HepG2 (cell line): ENCODE measurements around the gene MEMO1. TPM values are rescaled to one million over a fixed set of nuclear protein-coding genes. Genes with fewer than 3 reads are reported as not detected.

ENCODE experiments used
- ATAC-seq: fragments of 200-7000 bp; cut with Tn5 transposase; 3 replicates; pipeline ENCODE4 v1.9.1; 2020; ENCODE audit warnings: mild to moderate bottlenecking, moderate library complexity
- BruUV-seq: library from RNA; stranded (reverse); fragments of 400-500 nt; replicated peaks from 2 replicates; lab custom pipeline; 2021; lab: Mats Ljungman, UMichigan
- CTCF ChIA-PET: fragments of 300-600 bp; formaldehyde crosslinking; extraction: SDS; loops from one replicate; lab custom pipeline; 2021; ENCODE audit warnings: low total read pairs, inconsistent platforms, low intra/inter-chr PET ratio; lab: Yijun Ruan, JAX
- POLR2A ChIA-PET: fragments of 350-600 bp; sonication (Branson Sonifier 250); formaldehyde crosslinking; loops from one replicate; lab custom pipeline; 2020; ENCODE audit warnings: antibody characterized with exemption, inconsistent platforms; lab: Yijun Ruan, JAX
- DNase-seq: peaks from one replicate; pipeline ENCODE4 v3.0.0-alpha.2; 2015; ENCODE audit warnings: low spot score
- FAIRE-seq: peaks from 3 replicates; lab custom pipeline; 2011; peaks lifted over from hg19 to GRCh38; lab: Jason Lieb, UNC
- H2AFZ ChIP-seq: one replicate; pipeline ENCODE4 v1.6.1; 2011; ENCODE audit warnings: low read length, inconsistent platforms
- H3K27ac ChIP-seq: fragments of 300-600 bp; 3 replicates; pipeline ENCODE4 v1.8.0; 2011; ENCODE audit warnings: mixed run types, mild to moderate bottlenecking, mixed read lengths, low read length, inconsistent platforms; ENCODE audit not compliant: insufficient read depth; ENCODE audit errors: extremely low read length
- H3K27me3 ChIP-seq, 2 experiments: fragments of 200-600 bp in 1 of 2; 2 replicates in 1 of 2; 3 replicates in 1 of 2; pipeline versions ENCODE4 v1.6.0 to v1.8.0; 2011; ENCODE audit warnings: low read length in 2 of 2, mild to moderate bottlenecking in 2 of 2, moderate library complexity in 2 of 2, inconsistent platforms in 1 of 2; ENCODE audit not compliant: insufficient read depth in 2 of 2, control insufficient read depth in 1 of 2
- H3K36me3 ChIP-seq, 2 experiments: fragments of 200-600 bp in 1 of 2; replicated peaks in 1 of 2; 2 replicates in 1 of 2; 3 replicates in 1 of 2; pipeline versions ENCODE4 v1.5.1 to v1.8.0; 2011; ENCODE audit warnings: low read length in 2 of 2, inconsistent platforms in 1 of 2; ENCODE audit not compliant: insufficient read depth in 2 of 2, control insufficient read depth in 1 of 2
- H3K4me1 ChIP-seq: 2 replicates; pipeline ENCODE4 v1.5.1; 2012; ENCODE audit warnings: low read length, inconsistent platforms; ENCODE audit not compliant: insufficient read depth
- H3K4me2 ChIP-seq: 2 replicates; pipeline ENCODE4 v1.6.0; 2011; ENCODE audit warnings: low read depth, low read length, inconsistent platforms
- H3K4me3 ChIP-seq, 3 experiments: fragments of 200-600 bp in 1 of 3; sonication (generic), shearing (Covaris generic) in 1 of 3; replicated peaks in 1 of 3; 2 replicates each; pipeline ENCODE4 v1.5.1; 2011 to 2016; ENCODE audit warnings: low read length in 3 of 3, inconsistent platforms in 2 of 3, low read depth in 2 of 3, mild to moderate bottlenecking in 2 of 3, control low read depth in 1 of 3, mixed read lengths in 1 of 3; ENCODE audit not compliant: insufficient read depth in 1 of 3
- H3K79me2 ChIP-seq: one replicate; pipeline ENCODE4 v1.6.1; 2011; ENCODE audit warnings: low read length, inconsistent platforms; ENCODE audit not compliant: insufficient read depth
- H3K9ac ChIP-seq: 2 replicates; pipeline ENCODE4 v1.6.0; 2011; ENCODE audit warnings: mild to moderate bottlenecking, low read depth, low read length, inconsistent platforms; ENCODE audit not compliant: insufficient read depth
- H3K9me3 ChIP-seq: 2 replicates; pipeline ENCODE4 v1.5.1; 2012; ENCODE audit warnings: mild to moderate bottlenecking, low read length
- H4K20me1 ChIP-seq: 2 replicates; pipeline ENCODE4 v1.6.0; 2011; ENCODE audit warnings: inconsistent platforms, mild to moderate bottlenecking, low read length, moderate library complexity; ENCODE audit not compliant: insufficient read depth
- CBFB ChIP-seq: sonication (generic); formaldehyde crosslinking; IDR thresholded peaks from 2 replicates; pipeline ENCODE4 v1.4.0; 2020; ENCODE audit warnings: missing genetic modification reagents
- IKZF4 ChIP-seq: sonication (generic); formaldehyde crosslinking; IDR thresholded peaks from 2 replicates; pipeline ENCODE4 v1.5.1; 2020; ENCODE audit warnings: borderline replicate concordance, mild to moderate bottlenecking, low read depth, missing genetic modification reagents; ENCODE audit errors: not compliant biosample characterization
- MTF1 ChIP-seq: sonication (generic); formaldehyde crosslinking; IDR thresholded peaks from 2 replicates; pipeline ENCODE4 v1.5.0; 2020; ENCODE audit warnings: missing genetic modification reagents
- SMYD3 ChIP-seq: sonication (generic); formaldehyde crosslinking; IDR thresholded peaks from 2 replicates; pipeline ENCODE4 v1.8.1; 2023; ENCODE audit warnings: mild to moderate bottlenecking, missing genetic modification reagents
- ZFY ChIP-seq: sonication (generic); formaldehyde crosslinking; IDR thresholded peaks from 2 replicates; pipeline ENCODE4 v1.4.0; 2020; ENCODE audit warnings: missing genetic modification reagents
- ZNF143 ChIP-seq: sonication (generic); formaldehyde crosslinking; IDR thresholded peaks from 2 replicates; pipeline ENCODE4 v1.4.0; 2020; ENCODE audit warnings: missing genetic modification reagents
- ZNF180 ChIP-seq: sonication (generic); formaldehyde crosslinking; IDR thresholded peaks from 2 replicates; pipeline ENCODE4 v1.4.0; 2020; ENCODE audit warnings: low read depth, missing genetic modification reagents, borderline replicate concordance
- ZNF251 ChIP-seq: sonication (generic); formaldehyde crosslinking; IDR thresholded peaks from 2 replicates; pipeline ENCODE4 v1.9.0; 2021; ENCODE audit warnings: mild to moderate bottlenecking, missing genetic modification reagents
- ZNF558 ChIP-seq: sonication (generic); formaldehyde crosslinking; IDR thresholded peaks from 2 replicates; pipeline ENCODE4 v1.9.0; 2022; ENCODE audit warnings: mild to moderate bottlenecking, missing genetic modification reagents, borderline replicate concordance
- WGBS: methylation state at CpG from one replicate; pipeline ENCODE4 v1.1.6; 2017; ENCODE audit warnings: low lambda C conversion rate; 5-methylcytosine and 5-hydroxymethylcytosine counted together
- in situ Hi-C: cut with HindIII; loops from 2 replicates; pipeline ENCODE4 v1.10.0; 2017; ENCODE audit warnings: low pct_unique_long_range_greater_than_20kb; ENCODE audit not compliant: extremely low pct_ligation_motif_present
- intact Hi-C: fragments of 100-400 bp; cut with micrococcal nuclease; formaldehyde crosslinking; loops from one replicate; pipeline ENCODE4 v1.10.0; 2022; ENCODE audit not compliant: unreplicated experiment
- polyA plus RNA-seq, 8 experiments: library from polyadenylated mRNA; depleted of rRNA in 3 of 8; stranded (reverse) in 7 of 8; unstranded in 1 of 8; fragments of >200 nt; fragmentation: Illumina TruSeq in 4 of 8; extraction: Trizol in 4 of 8; gene quantifications; 2 replicates each; pipeline versions ENCODE4 v1.2.1 to v1.2.3, GENCODE V29; 2011 to 2016; ENCODE audit warnings: low read depth in 4 of 8, missing spikeins in 1 of 8, mixed read lengths in 1 of 8; ENCODE audit not compliant: insufficient read depth in 1 of 8
- total RNA-seq, 5 experiments: library from RNA; depleted of rRNA; stranded (reverse); fragments of >200 nt; fragmentation: Illumina TruSeq; extraction: Trizol; gene quantifications; 2 replicates each; pipeline ENCODE4 v1.2.3, GENCODE V29; 2016; ENCODE audit warnings: low read depth in 1 of 5
- TF ChIP-seq, protein P1 (sequence below): sonication (generic); formaldehyde crosslinking; IDR thresholded peaks from 2 replicates; pipeline ENCODE4 v1.4.0; 2020; ENCODE audit warnings: mild to moderate bottlenecking, missing genetic modification reagents
- TF ChIP-seq, protein P2 (sequence below): sonication (generic); formaldehyde crosslinking; IDR thresholded peaks from 2 replicates; pipeline ENCODE4 v1.5.0; 2020; ENCODE audit warnings: mild to moderate bottlenecking, low read depth, missing genetic modification reagents, borderline replicate concordance
- TF ChIP-seq, protein P3 (sequence below): IDR thresholded peaks from 2 replicates; pipeline ENCODE4 v1.6.1; 2016; ENCODE audit warnings: missing biosample characterization, missing genetic modification reagents, low read depth

Gene MEMO1
- total and polyA plus RNA-seq, 2 of the 13 experiments (the other 11 are each of a cell fraction or from before 2014, with no cell fraction given), result 69.8 to 81.6 TPM

DNA sequence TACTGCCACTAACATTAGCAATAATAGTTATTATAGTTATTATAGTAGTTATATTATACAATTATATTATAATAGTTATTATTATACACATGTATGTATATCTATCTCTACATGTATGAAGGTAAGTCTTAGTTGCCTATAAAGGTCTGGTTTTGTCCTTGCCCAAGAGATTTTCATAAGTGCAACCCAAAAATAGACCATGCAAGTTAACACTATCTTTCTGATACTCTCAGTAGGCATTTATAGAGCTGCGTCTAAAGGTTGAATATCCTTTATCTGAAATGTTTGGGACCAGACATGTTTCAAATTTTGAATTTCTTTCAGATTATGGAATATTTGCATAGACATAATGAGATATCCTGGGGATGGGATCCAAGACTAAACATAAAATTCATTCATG, 175.4 kb downstream of the MEMO1 start (continued):
- TF ChIP-seq, protein P1, sequence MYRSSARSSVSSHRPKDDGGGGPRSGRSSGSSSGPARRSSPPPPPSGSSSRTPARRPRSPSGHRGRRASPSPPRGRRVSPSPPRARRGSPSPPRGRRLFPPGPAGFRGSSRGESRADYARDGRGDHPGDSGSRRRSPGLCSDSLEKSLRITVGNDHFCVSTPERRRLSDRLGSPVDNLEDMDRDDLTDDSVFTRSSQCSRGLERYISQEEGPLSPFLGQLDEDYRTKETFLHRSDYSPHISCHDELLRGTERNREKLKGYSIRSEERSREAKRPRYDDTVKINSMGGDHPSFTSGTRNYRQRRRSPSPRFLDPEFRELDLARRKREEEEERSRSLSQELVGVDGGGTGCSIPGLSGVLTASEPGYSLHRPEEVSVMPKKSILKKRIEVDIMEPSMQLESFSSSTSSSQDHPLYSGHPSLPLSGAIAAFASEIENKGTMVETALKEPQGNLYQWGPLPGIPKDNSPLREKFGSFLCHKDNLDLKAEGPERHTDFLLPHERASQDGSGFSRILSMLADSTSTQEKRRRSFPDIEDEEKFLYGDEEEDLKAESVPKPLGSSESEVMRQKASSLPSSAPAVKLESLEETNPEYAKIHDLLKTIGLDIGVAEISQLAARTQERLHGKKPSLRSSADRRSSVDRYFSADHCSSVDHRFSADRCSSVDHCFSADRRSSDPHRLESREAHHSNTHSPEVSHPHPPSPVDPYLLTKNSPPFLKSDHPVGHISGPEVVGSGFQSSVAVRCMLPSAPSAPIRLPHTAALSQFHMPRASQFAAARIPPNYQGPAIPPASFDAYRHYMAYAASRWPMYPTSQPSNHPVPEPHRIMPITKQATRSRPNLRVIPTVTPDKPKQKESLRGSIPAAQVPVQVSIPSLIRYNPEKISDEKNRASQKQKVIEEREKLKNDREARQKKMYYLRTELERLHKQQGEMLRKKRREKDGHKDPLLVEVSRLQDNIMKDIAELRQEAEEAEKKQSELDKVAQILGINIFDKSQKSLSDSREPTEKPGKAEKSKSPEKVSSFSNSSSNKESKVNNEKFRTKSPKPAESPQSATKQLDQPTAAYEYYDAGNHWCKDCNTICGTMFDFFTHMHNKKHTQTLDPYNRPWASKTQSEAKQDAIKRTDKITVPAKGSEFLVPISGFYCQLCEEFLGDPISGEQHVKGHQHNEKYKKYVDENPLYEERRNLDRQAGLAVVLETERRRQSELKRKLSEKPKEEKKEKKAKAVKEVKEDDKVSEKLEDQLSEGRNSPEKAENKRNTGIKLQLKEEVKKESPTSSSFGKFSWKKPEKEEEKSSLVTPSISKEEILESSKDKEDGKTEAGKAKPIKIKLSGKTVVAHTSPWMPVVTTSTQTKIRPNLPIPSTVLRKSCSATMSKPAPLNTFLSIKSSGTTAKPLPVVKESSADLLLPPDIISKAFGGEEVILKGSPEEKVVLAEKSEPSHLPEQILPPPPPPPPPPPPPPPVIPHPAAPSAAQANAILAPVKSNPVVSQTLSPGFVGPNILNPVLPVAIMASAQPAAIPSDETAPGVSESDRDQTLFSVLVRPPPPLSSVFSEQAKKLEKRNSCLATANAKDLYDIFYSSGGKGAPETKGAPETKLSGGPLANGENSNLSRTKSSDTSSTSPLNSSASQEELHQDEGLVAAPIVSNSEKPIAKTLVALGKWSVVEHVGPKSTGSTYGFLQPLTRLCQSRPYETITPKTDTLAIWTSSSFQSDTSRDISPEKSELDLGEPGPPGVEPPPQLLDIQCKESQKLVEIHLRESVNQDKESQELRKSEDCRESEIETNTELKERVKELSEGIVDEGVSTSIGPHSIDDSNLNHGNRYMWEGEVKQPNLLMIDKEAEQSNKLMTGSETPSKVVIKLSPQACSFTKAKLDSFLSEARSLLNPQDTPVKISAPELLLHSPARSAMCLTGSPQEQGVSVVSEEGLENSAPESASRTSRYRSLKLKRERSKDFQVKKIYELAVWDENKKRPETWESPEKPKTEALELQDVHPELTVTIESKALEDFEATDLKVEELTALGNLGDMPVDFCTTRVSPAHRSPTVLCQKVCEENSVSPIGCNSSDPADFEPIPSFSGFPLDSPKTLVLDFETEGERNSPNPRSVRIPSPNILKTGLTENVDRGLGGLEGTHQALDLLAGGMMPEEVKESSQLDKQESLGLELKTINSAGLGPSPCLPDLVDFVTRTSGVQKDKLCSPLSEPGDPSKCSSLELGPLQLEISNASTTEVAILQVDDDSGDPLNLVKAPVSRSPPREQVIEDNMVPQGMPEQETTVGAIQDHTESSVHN, result no peak
- TF ChIP-seq SMYD3 (CRISPR knock-in tag) (no peak), ZNF558 (CRISPR knock-in tag) (no peak), CBFB (CRISPR knock-in tag) (no peak)

DNA sequence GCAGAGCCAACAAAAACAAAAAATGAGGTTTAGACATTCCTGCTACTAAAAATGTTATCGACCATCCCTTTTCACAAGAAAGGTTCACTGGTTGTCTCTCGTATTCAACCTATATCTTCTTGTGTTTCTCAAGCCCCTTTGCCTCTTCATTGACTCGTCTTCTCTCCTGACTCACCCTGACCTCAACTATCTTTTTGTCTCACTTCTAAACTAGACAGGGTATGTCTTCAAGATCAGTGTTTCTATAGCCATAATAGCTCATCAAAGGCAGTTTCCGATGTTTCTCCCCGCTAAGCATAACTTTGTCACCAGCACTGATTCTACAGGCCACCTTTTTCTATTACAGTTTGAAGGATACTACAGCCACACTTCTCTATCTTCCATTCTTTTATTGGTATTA, 178.4 kb downstream of the MEMO1 start:
- H3K4me1 ChIP-seq, result no peaks in the 10 kb centered on the region
- H3K9me3 ChIP-seq, result no peaks in the 10 kb centered on the region
- no peak overlapping the region for H3K4me2 ChIP-seq
- POLR2A ChIA-PET, result no interaction called here
- no peak overlapping the region for H2AFZ ChIP-seq
- intact Hi-C loops (no loop called here), in situ Hi-C loops (loop anchor here (25.0 kb wide), 1 partner anchor 145 kb away; no protein-coding TSS in a partner anchor)
- FAIRE-seq, result no peak
- H3K36me3 ChIP-seq, result no peaks in the 10 kb centered on the region
- no peak overlapping the region for H3K9ac ChIP-seq
- no peak overlapping the region for H3K4me3 ChIP-seq
- CTCF ChIA-PET, result no interaction called here
- H3K27me3 ChIP-seq, result no peaks in the 10 kb centered on the region
- DNase-seq, result no peak
- WGBS, result 48% methylated on average over 5 of the region's 5 CpGs
- no peak for ATAC-seq
- H4K20me1 ChIP-seq, result no peaks in the 10 kb centered on the region; the same call in 1 of the 2 replicates
- no TSS peak for BruUV-seq
- H3K27ac ChIP-seq, result no peak overlapping the region
- no peaks in the 10 kb centered on the region for H3K79me2 ChIP-seq
- TF ChIP-seq ZNF143 (CRISPR knock-in tag) (no peak), IKZF4 (CRISPR knock-in tag) (no peak), ZFY (CRISPR knock-in tag) (no peak), ZNF251 (CRISPR knock-in tag) (no peak), ZNF180 (CRISPR knock-in tag) (no peak), MTF1 (no peak)
- TF ChIP-seq, protein P2, sequence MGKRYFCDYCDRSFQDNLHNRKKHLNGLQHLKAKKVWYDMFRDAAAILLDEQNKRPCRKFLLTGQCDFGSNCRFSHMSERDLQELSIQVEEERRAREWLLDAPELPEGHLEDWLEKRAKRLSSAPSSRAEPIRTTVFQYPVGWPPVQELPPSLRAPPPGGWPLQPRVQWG (CRISPR knock-in tag), result no peak
- TF ChIP-seq, protein P3, sequence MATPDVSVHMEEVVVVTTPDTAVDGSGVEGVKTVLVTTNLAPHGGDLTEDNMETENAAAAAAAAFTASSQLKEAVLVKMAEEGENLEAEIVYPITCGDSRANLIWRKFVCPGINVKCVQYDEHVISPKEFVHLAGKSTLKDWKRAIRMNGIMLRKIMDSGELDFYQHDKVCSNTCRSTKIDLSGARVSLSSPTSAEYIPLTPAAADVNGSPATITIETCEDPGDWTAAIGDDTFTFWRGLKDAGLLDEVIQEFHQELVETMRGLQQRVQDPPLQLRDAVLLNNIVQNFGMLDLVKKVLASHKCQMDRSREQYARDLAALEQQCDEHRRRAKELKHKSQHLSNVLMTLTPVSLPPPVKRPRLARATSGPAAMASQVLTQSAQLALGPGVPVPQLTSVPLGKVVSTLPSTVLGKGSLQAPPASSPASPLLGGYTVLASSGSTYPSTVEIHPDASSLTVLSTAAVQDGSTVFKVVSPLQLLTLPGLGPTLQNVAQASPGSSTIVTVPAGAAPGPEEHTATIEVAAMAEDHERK (CRISPR knock-in tag), result no peak
